IMR-90 (cell line): ENCODE measurements around the gene CACNB2. TPM values are rescaled to one million over a fixed set of nuclear protein-coding genes. Genes with fewer than 3 reads are reported as not detected.

ENCODE experiments used
- ATAC-seq: fragments of 200-7000 bp; cut with Tn5 transposase; 2 replicates; pipeline ENCODE4 v1.9.1; 2020; ENCODE audit warnings: low read depth, mild to moderate bottlenecking, moderate library complexity
- BruUV-seq: library from RNA; stranded (reverse); fragments of 400-500 nt; replicated peaks from 2 replicates; lab custom pipeline; 2021; lab: Mats Ljungman, UMichigan
- CTCF ChIA-PET: fragments of 300-600 bp; formaldehyde crosslinking; extraction: SDS; loops from one replicate; lab custom pipeline; 2021; ENCODE audit warnings: antibody characterized with exemption; lab: Yijun Ruan, JAX
- POLR2A ChIA-PET: fragments of 300-600 bp; sonication (Branson Sonifier 250); formaldehyde crosslinking; loops from one replicate; lab custom pipeline; 2022; ENCODE audit warnings: antibody characterized with exemption; ENCODE audit not compliant: unreplicated experiment; lab: Charles Lee
- DNase-seq: peaks from one replicate; pipeline ENCODE4 v3.0.0; 2013
- H2AFZ ChIP-seq: replicated peaks from 2 replicates; pipeline ENCODE3; 2013; ENCODE audit warnings: low read length, mild to moderate bottlenecking; ENCODE audit not compliant: poor library complexity
- H2AK5ac ChIP-seq: 2 replicates; pipeline ENCODE4 v1.6.1; 2013; ENCODE audit warnings: low read depth, low read length, inconsistent platforms
- H2AK9ac ChIP-seq: replicated peaks from 2 replicates; pipeline ENCODE3; 2013; ENCODE audit warnings: mild to moderate bottlenecking, low read depth, low read length, moderate library complexity; ENCODE audit not compliant: poor library complexity
- H2BK120ac ChIP-seq: 2 replicates; pipeline ENCODE4 v1.6.1; 2013; ENCODE audit warnings: low read depth, low read length, inconsistent platforms
- H2BK15ac ChIP-seq: 3 replicates; pipeline ENCODE4 v1.6.1; 2013; ENCODE audit warnings: low read depth, low read length, inconsistent platforms
- H2BK20ac ChIP-seq: 2 replicates; pipeline ENCODE4 v1.6.1; 2013; ENCODE audit warnings: low read depth, mild to moderate bottlenecking, inconsistent platforms, low read length, moderate library complexity
- H2BK5ac ChIP-seq: 2 replicates; pipeline ENCODE4 v1.6.1; 2013; ENCODE audit warnings: mild to moderate bottlenecking, low read depth, low read length, inconsistent platforms; ENCODE audit not compliant: poor library complexity, severe bottlenecking
- H3K14ac ChIP-seq: replicated peaks from 2 replicates; pipeline ENCODE4 v1.6.1; 2013; ENCODE audit warnings: low read depth, low read length, inconsistent platforms
- H3K18ac ChIP-seq: 2 replicates; pipeline ENCODE4 v1.6.1; 2013; ENCODE audit warnings: low read depth, low read length, control low read depth
- H3K23ac ChIP-seq: 2 replicates; pipeline ENCODE4 v1.6.1; 2013; ENCODE audit warnings: low read depth, low read length, inconsistent platforms
- H3K27ac ChIP-seq: 2 replicates; pipeline ENCODE4 v1.5.1; 2013; ENCODE audit warnings: mild to moderate bottlenecking, control low read depth, low read length; ENCODE audit not compliant: insufficient read depth
- H3K27me3 ChIP-seq: 2 replicates; pipeline ENCODE4 v1.6.1; 2013; ENCODE audit warnings: low read length; ENCODE audit not compliant: control insufficient read depth, insufficient read depth
- H3K36me3 ChIP-seq: 2 replicates; pipeline ENCODE4 v1.6.1; 2013; ENCODE audit warnings: low read length, mixed read lengths; ENCODE audit not compliant: control insufficient read depth, insufficient read depth
- H3K4ac ChIP-seq: 2 replicates; pipeline ENCODE4 v1.6.1; 2013; ENCODE audit warnings: low read depth, low read length, inconsistent platforms
- H3K4me1 ChIP-seq: 2 replicates; pipeline ENCODE4 v1.6.1; 2013; ENCODE audit warnings: low read length, mixed read lengths; ENCODE audit not compliant: control insufficient read depth, insufficient read depth
- H3K4me2 ChIP-seq: 2 replicates; pipeline ENCODE4 v1.6.1; 2013; ENCODE audit warnings: low read depth, mild to moderate bottlenecking, control low read depth, low read length, moderate library complexity
- H3K4me3 ChIP-seq: 2 replicates; pipeline ENCODE4 v1.5.1; 2013; ENCODE audit warnings: low read depth, mild to moderate bottlenecking, control low read depth, low read length, moderate library complexity; ENCODE audit not compliant: insufficient read depth
- H3K56ac ChIP-seq: 2 replicates; pipeline ENCODE4 v1.6.1; 2013; ENCODE audit warnings: low read length, inconsistent platforms; ENCODE audit not compliant: insufficient read depth; ENCODE audit errors: extremely low read depth
- H3K79me1 ChIP-seq, 2 experiments: 2 replicates each; pipeline ENCODE4 v1.6.1; 2013; ENCODE audit warnings: low read length in 2 of 2, inconsistent platforms in 1 of 2, low read depth in 1 of 2
- H3K9ac ChIP-seq: 2 replicates; pipeline ENCODE4 v1.6.1; 2013; ENCODE audit warnings: low read depth, low read length, control low read depth
- H3K9me1 ChIP-seq: 2 replicates; pipeline ENCODE4 v1.6.1; 2013; ENCODE audit warnings: low read length, inconsistent platforms; ENCODE audit not compliant: insufficient read depth
- H3K9me3 ChIP-seq: 2 replicates; pipeline ENCODE4 v1.6.1; 2013; ENCODE audit warnings: low read length; ENCODE audit not compliant: control insufficient read depth, insufficient read depth
- H4K20me1 ChIP-seq: 2 replicates; pipeline ENCODE4 v1.6.1; 2013; ENCODE audit warnings: low read length, inconsistent platforms; ENCODE audit not compliant: insufficient read depth
- H4K5ac ChIP-seq: 2 replicates; pipeline ENCODE4 v1.6.1; 2013; ENCODE audit warnings: mild to moderate bottlenecking, low read depth, low read length, control low read depth
- H4K8ac ChIP-seq, 2 experiments: 2 replicates each; pipeline ENCODE4 v1.6.1; 2013; ENCODE audit warnings: low read depth in 2 of 2, low read length in 2 of 2, control low read depth in 1 of 2, inconsistent platforms in 1 of 2
- H4K91ac ChIP-seq: 2 replicates; pipeline ENCODE4 v1.6.1; 2013; ENCODE audit warnings: low read depth, low read length, inconsistent platforms; ENCODE audit not compliant: insufficient read depth
- MAZ ChIP-seq: IDR thresholded peaks from 2 replicates; pipeline ENCODE4 v1.6.1; 2012; ENCODE audit warnings: low read depth, mild to moderate bottlenecking, low read length, improper control_type of control experiment, moderate library complexity, borderline replicate concordance
- MXI1 ChIP-seq: IDR thresholded peaks from 2 replicates; pipeline ENCODE4 v1.6.1; 2012; ENCODE audit warnings: low read depth, mild to moderate bottlenecking, low read length, moderate library complexity, borderline replicate concordance
- NFE2L2 ChIP-seq: fragments of 150-350 bp; IDR thresholded peaks from 2 replicates; pipeline ENCODE4 v1.6.1; 2016; ENCODE audit warnings: low read depth, mild to moderate bottlenecking, low read length
- POLR2A ChIP-seq: IDR thresholded peaks from 2 replicates; pipeline ENCODE4 v1.6.1; 2012; ENCODE audit warnings: mild to moderate bottlenecking, low read depth, low read length
- RFX5 ChIP-seq: IDR thresholded peaks from 2 replicates; pipeline ENCODE4 v1.8.0; 2012; ENCODE audit warnings: low read depth, mild to moderate bottlenecking, low read length, moderate library complexity
- WGBS, 2 experiments: methylation state at CpG; one replicate each; pipeline versions ENCODE4 v1.1.5 to v1.1.7; 2013; ENCODE audit warnings: missing lambda C conversion rate in 2 of 2; ENCODE audit not compliant: insufficient read length in 1 of 2; ENCODE audit errors: extremely low coverage in 2 of 2; 5-methylcytosine and 5-hydroxymethylcytosine counted together
- dilution Hi-C: fragments of 300-500 bp; cut with HindIII; formaldehyde crosslinking; loops from one replicate; pipeline ENCODE4 v1.14.3; 2018; ENCODE audit warnings: low sequenced_read_pairs; ENCODE audit not compliant: unreplicated experiment
- in situ Hi-C: fragments of 300-500 bp; cut with MboI; formaldehyde crosslinking; loops from 3 replicates; pipeline ENCODE4 v1.14.3; 2019; ENCODE audit warnings: low sequenced_read_pairs, inconsistent platforms, mixed read lengths
- intact Hi-C: fragments of 100-400 bp; cut with micrococcal nuclease; formaldehyde crosslinking; loops from 2 replicates; pipeline ENCODE4 v1.10.0; 2022
- polyA plus RNA-seq, 3 experiments: library from polyadenylated mRNA; depleted of rRNA; stranded (reverse); fragments of >200 nt; gene quantifications; 2 replicates each; pipeline ENCODE4 v1.2.3, GENCODE V29; 2012; ENCODE audit warnings: low replicate concordance in 1 of 3
- total RNA-seq: library from RNA; depleted of rRNA; stranded (reverse); fragments of >200 nt; gene quantifications from 2 replicates; pipeline ENCODE4 v1.2.3, GENCODE V29; 2012

The CACNB2 gene
- total and polyA plus RNA-seq, 2 of the 4 experiments (the other 2 are of a cell fraction): 0.36 TPM

- no peak overlapping the region for H4K5ac ChIP-seq
- no peak overlapping the region for H3K18ac ChIP-seq
- dilution Hi-C loops: no loop called here
- DNase-seq: no peak
- no peak overlapping the region for H2AK9ac ChIP-seq
- H2AFZ ChIP-seq: no peak overlapping the region
- H3K4me1 ChIP-seq: no peaks in the 10 kb centered on the region; the same call in 1 of the 2 replicates
- H3K9me3 ChIP-seq: no peaks in the 10 kb centered on the region
- H2AK5ac ChIP-seq: no peak overlapping the region
- H3K14ac ChIP-seq: no peak overlapping the region
- ATAC-seq: no peak
- no peak overlapping the region for H2BK5ac ChIP-seq
- no peak overlapping the region for H3K4me3 ChIP-seq
- H4K20me1 ChIP-seq: no peaks in the 10 kb centered on the region
- no peak overlapping the region for H3K56ac ChIP-seq
- no peaks in the 10 kb centered on the region for H3K79me1 ChIP-seq
- ChIA-PET CTCF (no interaction called here), POLR2A (no interaction called here)
- H3K36me3 ChIP-seq: no peaks in the 10 kb centered on the region
- in situ Hi-C loops: no loop called here
- H2BK20ac ChIP-seq: no peak overlapping the region
- TF ChIP-seq RFX5 (no peak), MXI1 (no peak), POLR2A (no peak), NFE2L2 (no peak), MAZ (no peak)
- intact Hi-C loops: no loop called here
- no peak overlapping the region for H2BK15ac ChIP-seq
- no CpG with 5 or more reads among the region's 9 CpGs for WGBS, 2 experiments
- H3K4ac ChIP-seq: no peak overlapping the region
- no peak overlapping the region for H4K91ac ChIP-seq
- H4K8ac ChIP-seq: no peak overlapping the region
- H3K27me3 ChIP-seq: 0 out of 2 replicates have a peak, but pooled peaks cover 2% of the 10 kb centered on the region
- H3K27ac ChIP-seq: no peak overlapping the region
- H2BK120ac ChIP-seq: no peak overlapping the region
- no TSS peak for BruUV-seq
- no peak overlapping the region for H3K4me2 ChIP-seq
- no peaks in the 10 kb centered on the region for H3K9me1 ChIP-seq
- H3K9ac ChIP-seq: no peak overlapping the region
- H3K23ac ChIP-seq: no peak overlapping the region
Measured at GRCh38 chr10:18298256-18298655, 158.0 kb downstream of the CACNB2 start.
